Dendritic cell treated with granulocyte-macrophage colony-stimulating factor and Interleukin-4, amounts not matched to agents 40 ng/mL and 50 ng/mL, for 4 days (primary cell): Measurements from ENCODE around the gene COBL.

Experiments
- H3K27ac Mint-ChIP-seq: one replicate; pipeline ENCODE4 v1.8.0; 2022; ENCODE audit warnings: mild to moderate bottlenecking, mixed read lengths
- H3K27me3 Mint-ChIP-seq: one replicate; pipeline ENCODE4 v1.8.0; 2022; ENCODE audit warnings: mild to moderate bottlenecking, mixed read lengths
- H3K36me3 Mint-ChIP-seq: one replicate; pipeline ENCODE4 v1.8.0; 2022; ENCODE audit warnings: low read depth, mixed read lengths
- H3K4me1 Mint-ChIP-seq: one replicate; pipeline ENCODE4 v1.8.0; 2022; ENCODE audit warnings: low read depth, mixed read lengths
- H3K4me3 Mint-ChIP-seq: one replicate; pipeline ENCODE4 v1.8.0; 2022; ENCODE audit warnings: mild to moderate bottlenecking, moderate library complexity, mixed read lengths
- H3K9me3 Mint-ChIP-seq: one replicate; pipeline ENCODE4 v1.8.0; 2022; ENCODE audit warnings: mixed read lengths
- intact Hi-C: fragments of 100-400 bp; cut with micrococcal nuclease; formaldehyde crosslinking; loops from one replicate; pipeline ENCODE4 v1.15.0; 2022

The COBL gene

GRCh38 chr7:51316666-51317581 is at the start of gene COBL:
TSS of gene COBL (minus strand) at chr7:51316809. CDS start at chr7:51316633, 176 bp downstream.
- Mint-ChIP-seq H3K4me3 (peak within 1 kb of the TSS; percentile 23), H3K9me3 (no peaks in the 10 kb centered on the region), H3K27me3 (peaks cover 67% of the 10 kb centered on the region), H3K27ac (no peak within 1 kb of the TSS), H3K4me1 (peaks cover 5% of the 10 kb centered on the region), H3K36me3 (no peaks in the 10 kb centered on the region)
- intact Hi-C loops = no loop called here

- H3K4me1 Mint-ChIP-seq = no peaks in the 10 kb centered on the region
- H3K27me3 Mint-ChIP-seq = no peaks in the 10 kb centered on the region
- intact Hi-C loops = loop anchor here (5.0 kb wide), 1 partner anchor 199 kb away; no protein-coding TSS in a partner anchor
- no peaks in the 10 kb centered on the region for H3K9me3 Mint-ChIP-seq
- no peaks in the 10 kb centered on the region for H3K36me3 Mint-ChIP-seq
- no peak overlapping the region for H3K27ac Mint-ChIP-seq
- no peak overlapping the region for H3K4me3 Mint-ChIP-seq
Observed at GRCh38 chr7:51366172-51366728, 49.6 kb upstream of the COBL start.

- no peak overlapping the region for H3K27ac Mint-ChIP-seq
- no peaks in the 10 kb centered on the region for H3K27me3 Mint-ChIP-seq
- H3K4me1 Mint-ChIP-seq = no peaks in the 10 kb centered on the region
- intact Hi-C loops = no loop called here
- no peak overlapping the region for H3K4me3 Mint-ChIP-seq
- H3K9me3 Mint-ChIP-seq = no peaks in the 10 kb centered on the region
- no peaks in the 10 kb centered on the region for H3K36me3 Mint-ChIP-seq
Observed at GRCh38 chr7:51357821-51358220, 41.2 kb upstream of the COBL start.

GRCh38 chr7:51356849-51357516 is 40.4 kb upstream of the COBL start:
- Mint-ChIP-seq H3K9me3 (no peaks in the 10 kb centered on the region), H3K4me3 (no peak overlapping the region), H3K36me3 (no peaks in the 10 kb centered on the region), H3K4me1 (no peaks in the 10 kb centered on the region), H3K27me3 (no peaks in the 10 kb centered on the region), H3K27ac (no peak overlapping the region)
- intact Hi-C loops = no loop called here

- no peak overlapping the region for H3K4me3 Mint-ChIP-seq
Observed at GRCh38 chr7:51354897-51355296, 38.3 kb upstream of the COBL start.

GRCh38 chr7:51354434-51354833 is 37.8 kb upstream of the COBL start:
- no peaks in the 10 kb centered on the region for H3K27me3 Mint-ChIP-seq
- no peak overlapping the region for H3K27ac Mint-ChIP-seq
- no peak overlapping the region for H3K4me3 Mint-ChIP-seq
- H3K36me3 Mint-ChIP-seq = no peaks in the 10 kb centered on the region
- intact Hi-C loops = no loop called here
- H3K4me1 Mint-ChIP-seq = no peaks in the 10 kb centered on the region
- H3K9me3 Mint-ChIP-seq = no peaks in the 10 kb centered on the region

More at GRCh38 chr7:51354897-51355296, 38.3 kb upstream of the COBL start:
- Mint-ChIP-seq H3K9me3 (no peaks in the 10 kb centered on the region), H3K27me3 (no peaks in the 10 kb centered on the region), H3K27ac (no peak overlapping the region), H3K4me1 (no peaks in the 10 kb centered on the region), H3K36me3 (no peaks in the 10 kb centered on the region)
- intact Hi-C loops = no loop called here

GRCh38 chr7:51352174-51353100 is 35.8 kb upstream of the COBL start:
- Mint-ChIP-seq H3K36me3 (no peaks in the 10 kb centered on the region), H3K4me3 (no peak overlapping the region)

GRCh38 chr7:51351661-51352060 is 35.1 kb upstream of the COBL start:
- H3K4me1 Mint-ChIP-seq = no peaks in the 10 kb centered on the region
- H3K36me3 Mint-ChIP-seq = no peaks in the 10 kb centered on the region
- H3K4me3 Mint-ChIP-seq = no peak overlapping the region
- no peaks in the 10 kb centered on the region for H3K9me3 Mint-ChIP-seq
- intact Hi-C loops = no loop called here
- no peaks in the 10 kb centered on the region for H3K27me3 Mint-ChIP-seq
- H3K27ac Mint-ChIP-seq = no peak overlapping the region

More at GRCh38 chr7:51352174-51353100, 35.8 kb upstream of the COBL start:
- Mint-ChIP-seq H3K4me1 (no peaks in the 10 kb centered on the region), H3K9me3 (no peaks in the 10 kb centered on the region), H3K27me3 (no peaks in the 10 kb centered on the region), H3K27ac (no peak overlapping the region)
- intact Hi-C loops = no loop called here

GRCh38 chr7:51350546-51350896 is 33.9 kb upstream of the COBL start:
- no peaks in the 10 kb centered on the region for H3K27me3 Mint-ChIP-seq
- H3K36me3 Mint-ChIP-seq = no peaks in the 10 kb centered on the region
- H3K4me3 Mint-ChIP-seq = no peak overlapping the region
- no peaks in the 10 kb centered on the region for H3K9me3 Mint-ChIP-seq
- intact Hi-C loops = no loop called here
- H3K4me1 Mint-ChIP-seq = no peaks in the 10 kb centered on the region
- no peak overlapping the region for H3K27ac Mint-ChIP-seq

- no peaks in the 10 kb centered on the region for H3K4me1 Mint-ChIP-seq
- intact Hi-C loops = no loop called here
- H3K27me3 Mint-ChIP-seq = no peaks in the 10 kb centered on the region
- H3K4me3 Mint-ChIP-seq = no peak overlapping the region
- no peaks in the 10 kb centered on the region for H3K9me3 Mint-ChIP-seq
- H3K36me3 Mint-ChIP-seq = no peaks in the 10 kb centered on the region
- H3K27ac Mint-ChIP-seq = no peak overlapping the region
Observed at GRCh38 chr7:51349820-51350545, 33.4 kb upstream of the COBL start.

GRCh38 chr7:51346126-51346525 is 29.5 kb upstream of the COBL start:
- intact Hi-C loops = no loop called here
- Mint-ChIP-seq H3K27ac (no peak overlapping the region), H3K36me3 (no peaks in the 10 kb centered on the region), H3K4me3 (no peak overlapping the region), H3K9me3 (no peaks in the 10 kb centered on the region), H3K4me1 (no peaks in the 10 kb centered on the region), H3K27me3 (peaks cover 3% of the 10 kb centered on the region)

GRCh38 chr7:51344406-51345138 is 28.0 kb upstream of the COBL start:
- Mint-ChIP-seq H3K4me3 (no peak overlapping the region), H3K9me3 (no peaks in the 10 kb centered on the region), H3K27ac (no peak overlapping the region), H3K36me3 (no peaks in the 10 kb centered on the region), H3K27me3 (peaks cover 5% of the 10 kb centered on the region), H3K4me1 (no peaks in the 10 kb centered on the region)
- intact Hi-C loops = no loop called here
